Cardiac muscle cell (in vitro differentiated cells and primary cell): ENCODE results near the gene TRIP4. TPM values are rescaled to one million over a fixed set of nuclear protein-coding genes. Genes with fewer than 3 reads are reported as not detected.

Experiments
- DNase-seq, 2 donors: peaks; one replicate each; pipeline versions ENCODE4 v3.0.0 to v3.0.0-alpha.2; 2010 to 2017; ENCODE audit warnings: low read depth in 1 of 2, low spot score in 1 of 2
- H3K27ac ChIP-seq: fragments of 200-600 bp; sonication (generic); 2 replicates; pipeline ENCODE4 v1.5.1; 2016
- H3K27me3 ChIP-seq: fragments of 200-600 bp; sonication (generic); 2 replicates; pipeline ENCODE4 v1.6.0; 2016; ENCODE audit warnings: control low read depth
- H3K36me3 ChIP-seq: fragments of 200-600 bp; sonication (generic); 2 replicates; pipeline ENCODE4 v1.5.1; 2016; ENCODE audit warnings: control low read depth
- H3K4me1 ChIP-seq: fragments of 200-600 bp; sonication (generic); 2 replicates; pipeline ENCODE4 v1.8.1; 2017; ENCODE audit warnings: low read depth, mild to moderate bottlenecking, mixed run types
- H3K4me3 ChIP-seq: fragments of 200-600 bp; sonication (generic); 2 replicates; pipeline ENCODE4 v1.5.1; 2016; ENCODE audit warnings: mild to moderate bottlenecking
- H3K9me3 ChIP-seq: fragments of 200-600 bp; sonication (generic); 2 replicates; pipeline ENCODE4 v1.5.1; 2017; ENCODE audit warnings: low read depth, mild to moderate bottlenecking, control low read depth
- polyA plus RNA-seq: library from polyadenylated mRNA; unstranded; fragments of >200 nt; fragmentation: Nextera tagmentation; extraction: Ambion mirVana; gene quantifications from 2 replicates; pipeline ENCODE4 v1.2.1, GENCODE V29; 2016
- total RNA-seq: library from RNA; depleted of rRNA; stranded (reverse); fragments of >200 nt; gene quantifications from 2 replicates; pipeline ENCODE4 v1.2.3, GENCODE V29; 2016
- TF ChIP-seq, protein P1 (sequence below): IDR thresholded peaks from 2 replicates; pipeline ENCODE4 v1.5.1; 2012; ENCODE audit warnings: low read depth, mild to moderate bottlenecking, low read length

The TRIP4 gene
- total and polyA plus RNA-seq, 2 experiments from 2014 or later: 14.3 to 35.3 TPM

DNA sequence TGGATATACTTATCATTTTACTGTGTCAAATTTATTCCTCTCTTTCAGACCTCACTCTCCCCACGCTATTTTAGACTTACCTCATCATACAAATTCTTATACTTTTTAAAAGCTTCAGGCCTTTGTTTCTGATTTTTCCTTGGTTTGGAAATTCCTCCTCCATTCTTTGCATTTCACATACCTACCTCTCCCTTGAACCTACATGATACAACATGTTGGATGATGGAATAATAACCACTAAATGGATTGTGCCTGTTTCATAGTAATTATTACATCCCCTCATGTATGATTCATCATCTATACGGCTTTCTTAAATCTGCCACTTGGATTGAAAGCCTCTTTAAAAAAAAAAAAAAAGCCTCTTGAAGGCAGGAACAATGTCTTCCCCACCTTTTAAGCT, 24.6 kb downstream of the TRIP4 start:
- peaks cover 44% of the 10 kb centered on the region for H3K36me3 ChIP-seq
- no peaks in the 10 kb centered on the region for H3K27me3 ChIP-seq
- no peaks in the 10 kb centered on the region for H3K9me3 ChIP-seq
- no peaks in the 10 kb centered on the region for H3K4me1 ChIP-seq
- TF ChIP-seq, protein P1, sequence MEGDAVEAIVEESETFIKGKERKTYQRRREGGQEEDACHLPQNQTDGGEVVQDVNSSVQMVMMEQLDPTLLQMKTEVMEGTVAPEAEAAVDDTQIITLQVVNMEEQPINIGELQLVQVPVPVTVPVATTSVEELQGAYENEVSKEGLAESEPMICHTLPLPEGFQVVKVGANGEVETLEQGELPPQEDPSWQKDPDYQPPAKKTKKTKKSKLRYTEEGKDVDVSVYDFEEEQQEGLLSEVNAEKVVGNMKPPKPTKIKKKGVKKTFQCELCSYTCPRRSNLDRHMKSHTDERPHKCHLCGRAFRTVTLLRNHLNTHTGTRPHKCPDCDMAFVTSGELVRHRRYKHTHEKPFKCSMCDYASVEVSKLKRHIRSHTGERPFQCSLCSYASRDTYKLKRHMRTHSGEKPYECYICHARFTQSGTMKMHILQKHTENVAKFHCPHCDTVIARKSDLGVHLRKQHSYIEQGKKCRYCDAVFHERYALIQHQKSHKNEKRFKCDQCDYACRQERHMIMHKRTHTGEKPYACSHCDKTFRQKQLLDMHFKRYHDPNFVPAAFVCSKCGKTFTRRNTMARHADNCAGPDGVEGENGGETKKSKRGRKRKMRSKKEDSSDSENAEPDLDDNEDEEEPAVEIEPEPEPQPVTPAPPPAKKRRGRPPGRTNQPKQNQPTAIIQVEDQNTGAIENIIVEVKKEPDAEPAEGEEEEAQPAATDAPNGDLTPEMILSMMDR: no peak
- DNase-seq: no peak
- H3K4me3 ChIP-seq: no peak overlapping the region
- no peak overlapping the region for H3K27ac ChIP-seq

DNA sequence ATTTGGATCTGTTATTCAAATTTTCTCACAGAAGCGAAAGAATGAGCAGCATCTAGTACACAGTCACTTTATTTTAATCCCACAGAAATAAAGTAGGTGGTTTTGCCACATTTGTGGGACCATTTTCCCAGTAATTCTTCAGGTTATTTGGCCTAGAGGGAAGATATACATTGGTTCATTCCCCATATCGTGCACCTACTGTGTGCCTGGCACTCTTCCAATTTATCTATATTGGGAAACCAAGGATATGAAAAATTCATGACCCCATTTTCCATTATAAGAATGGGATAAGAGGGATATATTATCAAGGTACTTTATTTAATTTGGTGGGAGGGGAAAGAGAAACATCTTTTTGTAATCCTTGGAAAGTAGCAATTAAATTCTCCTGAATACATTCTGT, 35.1 kb downstream of the TRIP4 start:
- Histone ChIP-seq H3K36me3 (peaks cover 41% of the 10 kb centered on the region), H3K4me3 (no peak overlapping the region), H3K4me1 (no peaks in the 10 kb centered on the region), H3K27me3 (no peaks in the 10 kb centered on the region), H3K27ac (no peak overlapping the region), H3K9me3 (no peaks in the 10 kb centered on the region)
- TF ChIP-seq, protein P1: no peak
- DNase-seq: no peak

DNA sequence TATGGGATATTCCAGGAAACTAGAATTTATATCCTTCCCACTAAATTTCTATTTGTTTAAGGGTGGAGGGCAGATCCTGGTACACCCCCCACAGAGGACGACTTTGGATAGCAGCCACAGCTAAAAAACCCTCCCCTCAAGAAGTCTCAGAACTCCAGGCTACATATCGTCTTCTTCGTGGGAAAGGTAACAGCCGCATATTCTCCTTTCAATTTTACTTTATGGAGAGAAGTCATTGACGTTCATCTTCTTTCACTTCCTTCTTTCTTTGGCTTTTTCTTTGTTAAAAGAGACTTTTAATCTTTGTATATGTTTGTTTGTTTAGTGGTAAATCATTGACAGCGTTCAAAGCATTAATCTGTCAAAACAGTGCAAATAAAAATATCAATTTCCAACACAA, 36.3 kb downstream of the TRIP4 start:
- H3K4me3 ChIP-seq: no peak overlapping the region
- H3K36me3 ChIP-seq: peaks cover 29% of the 10 kb centered on the region
- TF ChIP-seq, protein P1: no peak
- H3K9me3 ChIP-seq: no peaks in the 10 kb centered on the region
- H3K27ac ChIP-seq: no peak overlapping the region
- no peak for DNase-seq
- no peaks in the 10 kb centered on the region for H3K27me3 ChIP-seq
- no peaks in the 10 kb centered on the region for H3K4me1 ChIP-seq

DNA sequence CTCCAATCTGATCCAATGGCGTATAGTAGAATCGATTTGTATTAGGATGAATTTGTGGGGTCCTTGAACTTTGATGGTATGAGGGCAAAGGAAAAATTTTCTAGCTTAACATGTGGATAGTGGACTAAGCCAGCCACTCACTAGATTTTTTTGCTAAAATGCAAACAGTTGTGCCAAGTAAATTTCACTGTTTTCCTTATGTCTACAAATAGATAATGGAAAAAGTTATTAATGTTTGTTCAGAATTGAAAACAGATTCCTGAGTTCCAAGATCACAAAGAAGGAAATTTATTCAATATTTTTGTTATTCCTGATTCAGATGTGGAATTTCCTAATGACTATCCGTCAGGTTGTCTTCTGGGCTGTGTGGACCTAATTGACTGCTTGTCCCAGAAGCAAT, 37.6 kb downstream of the TRIP4 start:
- no peak for DNase-seq
- Histone ChIP-seq H3K4me1 (peaks cover 6% of the 10 kb centered on the region), H3K4me3 (no peak overlapping the region), H3K36me3 (peaks cover 24% of the 10 kb centered on the region), H3K27ac (no peak overlapping the region), H3K9me3 (no peaks in the 10 kb centered on the region), H3K27me3 (no peaks in the 10 kb centered on the region)
- TF ChIP-seq, protein P1: no peak

DNA sequence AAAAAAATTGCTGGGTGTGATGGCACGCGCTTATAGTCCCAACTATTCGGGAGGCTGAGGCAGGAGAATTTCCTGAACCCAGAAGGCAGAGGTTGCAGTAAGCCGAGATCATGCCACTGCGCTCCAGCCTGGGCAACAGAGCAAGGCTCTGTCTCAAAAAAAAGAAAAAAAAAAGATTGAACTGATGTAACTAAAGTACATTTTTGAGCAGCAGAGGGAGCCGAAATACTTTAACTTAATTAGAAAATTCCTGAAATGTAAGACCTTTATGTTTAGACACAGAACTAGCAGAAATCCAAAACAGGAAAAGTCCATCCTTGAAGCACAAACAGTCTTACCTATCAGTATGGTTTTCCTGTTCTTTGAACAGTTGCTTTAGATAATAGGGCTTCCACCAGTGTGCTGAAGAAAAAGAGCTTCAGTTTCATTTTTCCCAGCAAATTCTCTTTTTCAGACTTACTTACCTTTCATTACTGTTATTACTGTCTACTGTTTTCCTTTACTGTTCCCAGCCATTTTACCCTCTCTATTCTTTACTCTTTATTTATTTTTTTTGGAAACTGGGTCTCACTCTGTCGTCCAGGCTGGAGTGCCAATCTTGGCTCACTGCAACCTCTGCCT, 39.3 kb downstream of the TRIP4 start:
- Histone ChIP-seq H3K36me3 (peaks cover 15% of the 10 kb centered on the region), H3K27me3 (no peaks in the 10 kb centered on the region), H3K4me1 (peaks cover 12% of the 10 kb centered on the region), H3K27ac (no peak overlapping the region), H3K9me3 (no peaks in the 10 kb centered on the region), H3K4me3 (no peak overlapping the region)
- DNase-seq: peak; percentile 49 to 75
- TF ChIP-seq, protein P1: peak; percentile 19

DNA sequence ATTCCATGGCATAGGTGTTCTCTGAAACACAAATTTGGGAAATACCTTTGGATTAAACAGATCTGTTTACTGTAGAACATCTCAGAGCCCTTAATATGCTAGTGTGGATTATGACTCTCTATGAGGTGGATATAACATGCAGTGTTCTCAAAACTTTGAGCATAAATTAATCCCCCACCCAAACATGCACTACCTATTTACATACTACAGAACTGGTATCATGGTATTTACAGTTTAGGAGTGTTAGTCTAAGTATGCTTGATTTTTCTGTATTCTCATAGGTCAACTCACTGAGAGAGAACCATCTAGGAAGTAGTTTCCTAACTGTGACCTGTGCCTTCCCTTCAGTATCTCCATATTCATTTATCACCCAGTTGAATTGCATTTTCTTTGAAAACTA, 41.8 kb downstream of the TRIP4 start:
- TF ChIP-seq, protein P1: no peak
- DNase-seq: no peak
- Histone ChIP-seq H3K27me3 (no peaks in the 10 kb centered on the region), H3K9me3 (no peaks in the 10 kb centered on the region), H3K36me3 (no peaks in the 10 kb centered on the region), H3K4me1 (peaks cover 12% of the 10 kb centered on the region), H3K27ac (no peak overlapping the region), H3K4me3 (no peak overlapping the region)
